Measurements from ENCODE around the gene CLMN.

- TF ChIP-seq SMARCB1 (IDR thresholded peaks at IDR 0.05; ENCODE audit: insufficient read length, low read depth) = no peak
- TF ChIP-seq TCF7L2 (IDR thresholded peaks at IDR 0.05; ENCODE audit: low read depth, low read length) = no peak
- TF ChIP-seq CTCF (IDR thresholded peaks at IDR 0.05 in 2 of 3, conservative IDR thresholded peaks at IDR 0.05 in 1 of 3; ENCODE audit: insufficient read depth in 2 of 3, low read depth in 1 of 3, low read length in 3 of 3) = no peak
- no peak for TF ChIP-seq ZFX (CRISPR knock-in tag; IDR thresholded peaks at IDR 0.05)
- TF ChIP-seq CHD4 (IDR thresholded peaks at IDR 0.05; ENCODE audit: insufficient read depth, insufficient replicate concordance, low read depth, low read length, poor library complexity, severe bottlenecking) = no peak
- no peak for TF ChIP-seq ZBTB7A (IDR thresholded peaks at IDR 0.05; ENCODE audit: borderline replicate concordance, control insufficient read depth, low read depth, low read length)
- no peak for TF ChIP-seq NFE2L1 (tag; IDR thresholded peaks at IDR 0.05; ENCODE audit: borderline replicate concordance, low read depth)
- TF ChIP-seq KLF6 (CRISPR knock-in tag; IDR thresholded peaks at IDR 0.05; ENCODE audit: borderline replicate concordance) = no peak
- TF ChIP-seq CBFB (CRISPR knock-in tag; IDR thresholded peaks at IDR 0.05) = no peak
- no peak for TF ChIP-seq JUND (IDR thresholded peaks at IDR 0.05; ENCODE audit: borderline replicate concordance, low read depth, low read length)
- TF ChIP-seq JUND (tag; IDR thresholded peaks at IDR 0.05; ENCODE audit: borderline replicate concordance, low read depth, low read length) = no peak
- no peak for TF ChIP-seq CSDE1 (IDR thresholded peaks at IDR 0.05)
Observed at GRCh38 chr14:95292660-95293425, 26.9 kb downstream of the CLMN start.

Data from K562 (cell line).